ENCODE results near the gene LRRC45.
A peak's percentile ranks its signal among the peaks of the same experiment; 100 is the strongest.

LRRC45 gene

DNA sequence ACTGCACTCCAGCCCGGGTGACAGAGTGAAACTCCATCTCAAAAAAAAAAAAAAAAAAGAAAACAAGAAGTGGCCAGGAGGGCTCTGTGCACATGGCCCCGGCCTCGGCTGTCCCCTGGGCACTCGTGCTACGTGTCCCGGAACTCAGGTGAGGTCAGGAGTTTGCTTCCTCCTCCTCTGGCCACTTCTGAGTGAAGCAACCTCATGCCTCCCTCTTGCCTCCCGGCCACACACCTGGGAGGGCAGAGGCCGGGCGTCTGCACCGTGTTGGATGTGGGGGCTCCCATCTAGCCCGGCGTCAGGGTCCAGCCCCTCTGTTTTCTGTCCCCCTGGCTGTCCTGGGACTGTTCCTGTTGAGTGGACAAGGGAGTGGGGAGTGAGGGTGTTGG is 23.5 kb upstream of the LRRC45 start:
- intact Hi-C loops (cut with DNase I; ENCODE audit: low total_unique reads): no loop called here
- Histone ChIP-seq H3K4me3 (no peak overlapping the region), H3K9me3 (no peaks in the 10 kb centered on the region), H3K36me3 (peaks cover 0 to 29% (median 7%) of the 10 kb centered on the region in 3 donors), H3K4me1 (peaks cover 6 to 23% (median 18%) of the 10 kb centered on the region in 4 donors), H3K27ac (no peak overlapping the region), H3K27me3 (no peaks in the 10 kb centered on the region)
- TF ChIP-seq, protein P1, sequence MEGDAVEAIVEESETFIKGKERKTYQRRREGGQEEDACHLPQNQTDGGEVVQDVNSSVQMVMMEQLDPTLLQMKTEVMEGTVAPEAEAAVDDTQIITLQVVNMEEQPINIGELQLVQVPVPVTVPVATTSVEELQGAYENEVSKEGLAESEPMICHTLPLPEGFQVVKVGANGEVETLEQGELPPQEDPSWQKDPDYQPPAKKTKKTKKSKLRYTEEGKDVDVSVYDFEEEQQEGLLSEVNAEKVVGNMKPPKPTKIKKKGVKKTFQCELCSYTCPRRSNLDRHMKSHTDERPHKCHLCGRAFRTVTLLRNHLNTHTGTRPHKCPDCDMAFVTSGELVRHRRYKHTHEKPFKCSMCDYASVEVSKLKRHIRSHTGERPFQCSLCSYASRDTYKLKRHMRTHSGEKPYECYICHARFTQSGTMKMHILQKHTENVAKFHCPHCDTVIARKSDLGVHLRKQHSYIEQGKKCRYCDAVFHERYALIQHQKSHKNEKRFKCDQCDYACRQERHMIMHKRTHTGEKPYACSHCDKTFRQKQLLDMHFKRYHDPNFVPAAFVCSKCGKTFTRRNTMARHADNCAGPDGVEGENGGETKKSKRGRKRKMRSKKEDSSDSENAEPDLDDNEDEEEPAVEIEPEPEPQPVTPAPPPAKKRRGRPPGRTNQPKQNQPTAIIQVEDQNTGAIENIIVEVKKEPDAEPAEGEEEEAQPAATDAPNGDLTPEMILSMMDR (IDR thresholded peaks at IDR 0.05): no peak
- no peak for DNase-seq

DNA sequence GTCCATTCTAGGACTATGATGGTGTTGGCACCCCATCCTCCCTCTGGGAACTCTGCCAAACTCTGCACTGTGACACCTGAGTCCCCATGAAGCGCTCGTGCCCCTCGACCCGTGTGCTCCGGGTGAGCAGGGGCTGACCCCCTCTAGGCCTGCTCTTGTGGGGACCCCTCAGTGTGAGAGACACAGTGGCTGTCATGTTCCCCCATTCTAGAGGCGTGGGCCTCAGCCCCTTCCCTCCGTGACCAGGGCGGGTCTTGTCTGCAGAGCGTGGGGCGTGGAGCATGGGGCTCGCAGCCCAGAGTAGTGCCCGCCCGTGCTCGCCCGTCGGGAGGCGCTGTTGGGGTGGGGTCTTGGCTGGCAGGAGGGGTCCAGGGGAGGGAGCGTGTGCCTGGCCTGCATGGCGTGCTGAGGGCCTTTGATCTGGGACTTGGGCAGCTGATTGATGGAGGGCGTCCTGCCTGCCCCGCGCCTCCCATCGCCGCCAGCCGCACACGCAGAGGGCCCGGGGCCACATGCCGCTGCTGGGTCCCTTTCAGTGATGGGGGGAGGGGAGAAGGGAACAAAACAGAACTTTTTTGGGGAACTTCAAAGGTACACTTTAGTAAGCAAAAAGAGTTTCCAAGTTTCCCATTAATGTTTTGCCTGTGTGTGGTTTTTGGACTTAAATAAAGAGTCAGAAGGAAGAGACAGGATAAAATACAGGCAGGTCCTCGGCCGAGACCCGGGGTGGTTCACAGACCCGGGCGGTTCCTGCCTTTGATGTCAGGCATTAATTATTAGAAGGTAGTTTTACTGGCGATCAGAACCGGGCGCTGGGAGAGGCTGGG is 22.9 kb upstream of the LRRC45 start:
- H3K27ac ChIP-seq: no peak overlapping the region
- no peak for DNase-seq
- peaks cover 6 to 29% (median 23%) of the 10 kb centered on the region in 4 donors for H3K4me1 ChIP-seq
- no peaks in the 10 kb centered on the region for H3K9me3 ChIP-seq
- TF ChIP-seq, protein P1 (IDR thresholded peaks at IDR 0.05): no peak
- intact Hi-C loops (cut with DNase I; ENCODE audit: low total_unique reads): no loop called here
- no peaks in the 10 kb centered on the region for H3K27me3 ChIP-seq
- no peak overlapping the region for H3K4me3 ChIP-seq
- peaks cover 0 to 23% (median 7%) of the 10 kb centered on the region in 3 donors for H3K36me3 ChIP-seq

DNA sequence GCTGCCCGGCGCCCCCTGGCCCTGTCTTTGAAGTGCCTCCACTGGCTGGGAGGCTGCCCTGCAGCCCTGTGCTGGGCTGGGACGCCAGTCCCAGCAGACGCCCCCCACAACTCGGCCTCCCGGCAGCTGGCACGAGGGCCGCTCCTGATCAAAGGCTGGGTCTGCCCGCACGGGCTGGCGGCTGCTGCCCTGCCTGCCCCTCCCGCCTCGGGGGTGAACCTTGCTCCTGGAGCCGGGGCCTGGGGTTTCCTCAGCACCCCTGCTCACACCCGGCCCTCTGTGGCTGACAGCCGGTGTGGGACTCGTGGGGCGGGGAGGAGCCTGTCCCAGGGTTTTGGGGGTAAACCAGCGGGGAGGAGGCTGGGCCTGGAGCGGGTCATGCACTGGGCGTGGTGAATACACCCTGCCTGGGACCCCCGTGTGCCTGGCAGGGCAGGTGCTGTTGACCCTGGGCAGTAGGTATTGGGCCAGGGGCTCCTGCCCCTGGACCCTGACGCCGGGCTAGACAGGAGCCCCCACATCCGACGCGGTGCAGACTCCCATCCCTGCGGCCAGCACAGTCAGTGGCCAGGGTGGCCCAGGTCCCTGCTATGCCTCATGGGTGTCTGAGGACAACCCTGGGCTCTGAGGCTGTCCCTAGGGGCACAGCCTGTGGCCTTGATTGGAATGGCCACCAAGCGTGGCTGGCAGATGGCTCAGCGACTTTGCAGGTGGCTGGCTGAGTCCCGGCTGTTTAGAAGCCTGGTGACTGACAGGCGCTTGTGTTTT is 22.1 kb upstream of the LRRC45 start:
- no peaks in the 10 kb centered on the region for H3K9me3 ChIP-seq
- TF ChIP-seq, protein P1 (IDR thresholded peaks at IDR 0.05): no peak
- no peak overlapping the region for H3K4me3 ChIP-seq
- intact Hi-C loops (cut with DNase I; ENCODE audit: low total_unique reads): no loop called here
- peaks cover 0 to 15% (median 7%) of the 10 kb centered on the region in 3 donors for H3K36me3 ChIP-seq
- H3K4me1 ChIP-seq: peaks cover 6 to 37% (median 29%) of the 10 kb centered on the region in 4 donors
- no peaks in the 10 kb centered on the region for H3K27me3 ChIP-seq
- no peak overlapping the region for H3K27ac ChIP-seq
- DNase-seq: no peak

DNA sequence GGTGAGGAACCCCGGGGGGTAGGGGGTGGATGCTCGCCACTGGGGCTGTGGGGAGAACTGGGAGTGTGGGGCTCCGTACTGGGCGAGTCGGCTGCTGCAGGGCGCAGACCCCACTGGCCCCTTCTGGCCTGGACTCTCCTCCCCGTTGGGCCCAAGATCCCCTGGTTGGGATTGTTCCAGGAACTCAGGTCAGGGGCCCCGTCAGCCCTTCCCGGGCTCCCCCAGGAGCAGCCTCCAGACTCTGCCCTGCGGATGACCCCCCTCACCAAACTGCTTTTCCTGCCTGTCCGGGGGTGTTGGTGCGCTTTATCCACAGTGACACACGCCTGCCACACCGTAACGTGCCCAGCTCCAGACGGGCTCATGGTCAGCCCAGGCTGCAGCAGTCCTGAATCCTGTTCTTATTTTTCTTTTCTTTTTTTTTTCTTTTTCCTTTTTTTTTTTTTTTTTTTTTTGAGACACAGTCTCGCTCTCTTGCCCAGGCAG is 21.5 kb upstream of the LRRC45 start:
- Histone ChIP-seq H3K27me3 (no peaks in the 10 kb centered on the region), H3K36me3 (peaks cover 0 to 9% (median 1%) of the 10 kb centered on the region in 3 donors), H3K9me3 (no peaks in the 10 kb centered on the region), H3K27ac (no peak overlapping the region), H3K4me3 (no peak overlapping the region), H3K4me1 (peaks cover 6 to 44% (median 35%) of the 10 kb centered on the region in 4 donors)
- TF ChIP-seq, protein P1 (IDR thresholded peaks at IDR 0.05): no peak
- intact Hi-C loops (cut with DNase I; ENCODE audit: low total_unique reads): no loop called here
- DNase-seq: no peak

DNA sequence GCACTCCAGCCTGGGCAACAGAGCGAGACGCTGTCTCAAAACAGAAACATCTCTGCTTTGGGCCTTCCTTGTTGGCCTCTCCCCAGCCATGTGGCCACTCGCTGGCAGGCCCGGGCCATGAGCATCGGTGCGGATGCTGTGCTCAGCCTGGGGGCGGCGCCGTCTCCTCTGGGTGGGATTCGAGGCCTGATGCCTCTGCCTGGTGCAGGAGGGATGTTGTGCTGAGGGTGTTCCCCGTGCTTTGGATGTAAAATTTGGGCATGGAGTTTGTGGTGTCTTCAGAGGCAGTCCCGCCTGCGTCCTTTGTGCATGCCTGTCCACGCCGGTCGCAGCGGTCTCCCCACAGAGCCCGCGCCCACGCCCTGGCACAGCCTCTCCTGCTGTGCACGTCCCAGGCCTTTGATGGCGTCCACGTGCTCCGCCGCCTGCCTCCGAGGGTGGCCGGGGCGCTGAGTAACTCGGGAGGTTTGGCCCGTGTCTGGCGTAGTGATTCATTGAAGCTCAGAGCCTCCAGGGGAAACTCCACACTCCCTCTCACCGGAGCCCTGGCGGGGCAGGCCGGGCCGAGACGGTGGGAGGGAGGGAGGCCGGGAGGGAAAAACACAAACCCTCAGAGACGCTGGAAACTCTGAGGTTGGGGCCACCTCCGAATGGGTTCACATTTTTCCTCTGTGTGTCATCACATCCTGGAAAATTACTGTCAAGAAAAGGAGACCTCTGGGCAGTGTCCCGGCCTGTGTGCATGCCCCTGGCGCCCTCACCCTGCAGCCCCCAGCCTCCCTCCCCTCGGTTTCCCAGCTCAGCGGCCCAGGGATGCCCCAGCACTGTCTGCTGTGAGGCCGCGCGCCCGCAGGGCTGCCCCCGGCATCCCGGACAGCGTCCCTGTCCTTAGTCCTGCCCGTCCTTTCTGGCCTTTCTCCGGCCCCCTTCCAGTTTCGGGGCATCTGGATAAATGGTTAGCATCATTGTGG is 19.4 kb upstream of the LRRC45 start:
- Histone ChIP-seq H3K27ac (peak overlapping the region; percentile 41 to 64), H3K4me1 (peaks cover 6 to 62% (median 51%) of the 10 kb centered on the region in 4 donors), H3K9me3 (no peaks in the 10 kb centered on the region), H3K4me3 (no peak overlapping the region), H3K27me3 (no peaks in the 10 kb centered on the region), H3K36me3 (no peaks in the 10 kb centered on the region)
- DNase-seq: peak; percentile 83 to 96
- intact Hi-C loops (cut with DNase I; ENCODE audit: low total_unique reads): no loop called here
- TF ChIP-seq, protein P1 (IDR thresholded peaks at IDR 0.05): no peak
